Gastrocnemius medialis (tissue), 4 donors: ENCODE results near the gene KCNC2.

Source experiments
- POLR2A ChIP-seq, 2 donors: fragments of 450-650 bp; IDR thresholded peaks; one replicate each; pipeline ENCODE4 v1.6.1; 2017; ENCODE audit warnings: antibody characterized with exemption in 2 of 2, mild to moderate bottlenecking in 2 of 2, moderate library complexity in 2 of 2
- TF ChIP-seq, protein P1 (sequence below), 5 experiments: fragments of 450-650 bp in 3 of 5; fragments of 200-600 bp in 2 of 5; sonication (generic) in 2 of 5; IDR thresholded peaks in 4 of 5; conservative IDR thresholded peaks in 1 of 5; 1 replicate in 4 of 5; 2 replicates in 1 of 5; pipeline ENCODE4 v1.5.1; 2016 to 2019; ENCODE audit warnings: antibody characterized with exemption in 5 of 5, mild to moderate bottlenecking in 3 of 5, moderate library complexity in 3 of 5

GRCh38 chr12:75048767-75049166 lies 160.9 kb downstream of the KCNC2 start:
- TF ChIP-seq, protein P1, sequence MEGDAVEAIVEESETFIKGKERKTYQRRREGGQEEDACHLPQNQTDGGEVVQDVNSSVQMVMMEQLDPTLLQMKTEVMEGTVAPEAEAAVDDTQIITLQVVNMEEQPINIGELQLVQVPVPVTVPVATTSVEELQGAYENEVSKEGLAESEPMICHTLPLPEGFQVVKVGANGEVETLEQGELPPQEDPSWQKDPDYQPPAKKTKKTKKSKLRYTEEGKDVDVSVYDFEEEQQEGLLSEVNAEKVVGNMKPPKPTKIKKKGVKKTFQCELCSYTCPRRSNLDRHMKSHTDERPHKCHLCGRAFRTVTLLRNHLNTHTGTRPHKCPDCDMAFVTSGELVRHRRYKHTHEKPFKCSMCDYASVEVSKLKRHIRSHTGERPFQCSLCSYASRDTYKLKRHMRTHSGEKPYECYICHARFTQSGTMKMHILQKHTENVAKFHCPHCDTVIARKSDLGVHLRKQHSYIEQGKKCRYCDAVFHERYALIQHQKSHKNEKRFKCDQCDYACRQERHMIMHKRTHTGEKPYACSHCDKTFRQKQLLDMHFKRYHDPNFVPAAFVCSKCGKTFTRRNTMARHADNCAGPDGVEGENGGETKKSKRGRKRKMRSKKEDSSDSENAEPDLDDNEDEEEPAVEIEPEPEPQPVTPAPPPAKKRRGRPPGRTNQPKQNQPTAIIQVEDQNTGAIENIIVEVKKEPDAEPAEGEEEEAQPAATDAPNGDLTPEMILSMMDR (IDR thresholded peaks at IDR 0.05 in 4 of 5, conservative IDR thresholded peaks at IDR 0.05 in 1 of 5) = no peak
- no peak for TF ChIP-seq POLR2A (IDR thresholded peaks at IDR 0.05)
